Tibial nerve (tissue), 3 donors: ENCODE measurements around the gene ZKSCAN3.

Source experiments
- CTCF ChIP-seq, 5 experiments: fragments of 200-600 bp in 3 of 5; fragments of 450-650 bp in 2 of 5; sonication (generic) in 3 of 5; IDR thresholded peaks; one replicate each; pipeline ENCODE4 v1.5.1; 2016 to 2019; ENCODE audit warnings: antibody characterized with exemption in 5 of 5, mild to moderate bottlenecking in 3 of 5, moderate library complexity in 2 of 5
- POLR2A ChIP-seq, 2 donors: fragments of 450-650 bp; IDR thresholded peaks; one replicate each; pipeline ENCODE4 v1.6.1; 2017; ENCODE audit warnings: antibody characterized with exemption in 2 of 2, mild to moderate bottlenecking in 2 of 2, moderate library complexity in 2 of 2

DNA sequence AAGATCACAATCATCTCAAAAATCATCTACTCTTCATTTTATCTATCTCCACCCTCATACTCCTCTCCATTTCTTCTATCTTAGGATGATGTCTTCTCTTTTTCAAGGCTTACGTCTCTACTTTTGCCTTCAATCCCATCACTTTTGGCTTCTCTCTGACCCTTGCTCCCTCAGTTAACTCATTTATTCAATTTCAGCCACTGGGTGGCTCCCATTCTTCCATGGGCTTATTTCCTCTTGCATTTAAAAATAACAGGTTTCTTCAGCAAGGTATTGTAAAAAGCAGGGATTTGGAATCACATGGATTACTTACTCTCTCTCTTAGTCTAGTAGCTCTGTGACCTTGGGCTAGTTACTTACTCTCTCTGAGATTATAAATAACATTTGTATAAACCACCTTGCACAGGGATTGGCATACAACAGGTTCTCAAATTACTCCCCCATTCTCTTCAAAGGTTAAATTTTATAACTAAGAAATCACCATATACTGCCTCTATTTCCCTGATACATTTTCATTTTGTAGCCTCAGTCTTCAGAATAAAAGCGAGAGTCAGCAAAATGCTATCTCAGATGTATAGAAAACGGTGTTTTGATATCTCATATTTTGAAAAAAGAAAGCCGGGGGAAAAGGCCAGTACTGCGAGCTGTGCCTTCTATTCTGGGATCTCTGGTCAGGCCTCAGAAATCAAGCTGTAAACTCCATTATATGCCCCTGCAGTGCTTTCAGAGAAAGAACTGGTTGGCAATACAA is 44.3 kb downstream of the ZKSCAN3 start:
- TF ChIP-seq CTCF (IDR thresholded peaks at IDR 0.05), result no peak
- TF ChIP-seq POLR2A (IDR thresholded peaks at IDR 0.05), result no peak
